Adrenal gland (tissue), 5 donors: ENCODE results near the gene PHTF1.

Source experiments
- POLR2A ChIP-seq, 2 donors: fragments of 450-650 bp; IDR thresholded peaks; one replicate each; pipeline ENCODE4 v1.6.1; 2017; ENCODE audit warnings: antibody characterized with exemption in 2 of 2, mild to moderate bottlenecking in 2 of 2, moderate library complexity in 1 of 2
- TF ChIP-seq, protein P1 (sequence below), 6 experiments: fragments of 450-650 bp in 4 of 6; fragments of 200-600 bp in 2 of 6; sonication (generic) in 1 of 6; IDR thresholded peaks; 1 replicate in 5 of 6; 2 replicates in 1 of 6; pipeline versions ENCODE4 v1.5.1 to v1.8.0; 2016 to 2021; ENCODE audit warnings: antibody characterized with exemption in 6 of 6, mild to moderate bottlenecking in 2 of 6, moderate library complexity in 1 of 6
- donor health status: DM: no; HTN: no; CAD: no.

DNA sequence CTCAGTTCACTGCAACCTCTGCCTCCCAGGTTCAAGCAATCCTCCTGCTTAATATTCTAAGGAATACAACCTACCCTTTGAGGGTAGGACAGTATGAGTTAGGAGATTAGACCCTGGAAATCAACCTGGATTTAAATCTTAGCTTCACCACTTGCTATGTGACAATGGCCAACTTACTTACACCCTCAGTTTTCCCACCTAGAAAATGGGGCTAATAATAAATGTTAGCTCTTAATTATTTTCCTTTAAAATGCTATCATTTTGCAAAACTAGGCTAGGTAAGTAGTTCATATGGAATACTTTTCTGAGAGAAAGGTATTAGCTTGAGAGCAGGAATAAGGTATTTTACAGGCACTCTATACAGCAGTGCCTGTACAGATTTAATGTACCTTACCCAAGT lies 110.8 kb downstream of the PHTF1 start:
- TF ChIP-seq, protein P1, sequence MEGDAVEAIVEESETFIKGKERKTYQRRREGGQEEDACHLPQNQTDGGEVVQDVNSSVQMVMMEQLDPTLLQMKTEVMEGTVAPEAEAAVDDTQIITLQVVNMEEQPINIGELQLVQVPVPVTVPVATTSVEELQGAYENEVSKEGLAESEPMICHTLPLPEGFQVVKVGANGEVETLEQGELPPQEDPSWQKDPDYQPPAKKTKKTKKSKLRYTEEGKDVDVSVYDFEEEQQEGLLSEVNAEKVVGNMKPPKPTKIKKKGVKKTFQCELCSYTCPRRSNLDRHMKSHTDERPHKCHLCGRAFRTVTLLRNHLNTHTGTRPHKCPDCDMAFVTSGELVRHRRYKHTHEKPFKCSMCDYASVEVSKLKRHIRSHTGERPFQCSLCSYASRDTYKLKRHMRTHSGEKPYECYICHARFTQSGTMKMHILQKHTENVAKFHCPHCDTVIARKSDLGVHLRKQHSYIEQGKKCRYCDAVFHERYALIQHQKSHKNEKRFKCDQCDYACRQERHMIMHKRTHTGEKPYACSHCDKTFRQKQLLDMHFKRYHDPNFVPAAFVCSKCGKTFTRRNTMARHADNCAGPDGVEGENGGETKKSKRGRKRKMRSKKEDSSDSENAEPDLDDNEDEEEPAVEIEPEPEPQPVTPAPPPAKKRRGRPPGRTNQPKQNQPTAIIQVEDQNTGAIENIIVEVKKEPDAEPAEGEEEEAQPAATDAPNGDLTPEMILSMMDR (IDR thresholded peaks at IDR 0.05), result no peak
- no peak for TF ChIP-seq POLR2A (IDR thresholded peaks at IDR 0.05)
